Stomach (tissue), 4 donors: ENCODE data around the gene ZNF688.

ENCODE experiments used
- POLR2AphosphoS5 ChIP-seq, 3 donors: sonication (generic); formaldehyde crosslinking; IDR thresholded peaks; one replicate each; pipeline ENCODE4 v1.6.1; 2016; ENCODE audit warnings: antibody characterized with exemption in 3 of 3
- TF ChIP-seq, protein P1 (sequence below), 7 experiments: fragments of 450-650 bp in 4 of 7; fragments of 200-600 bp in 3 of 7; sonication (generic) in 3 of 7; IDR thresholded peaks; one replicate each; pipeline ENCODE4 v1.5.1; 2016 to 2019; ENCODE audit warnings: antibody characterized with exemption in 7 of 7, control low read depth in 2 of 7, mild to moderate bottlenecking in 1 of 7

DNA sequence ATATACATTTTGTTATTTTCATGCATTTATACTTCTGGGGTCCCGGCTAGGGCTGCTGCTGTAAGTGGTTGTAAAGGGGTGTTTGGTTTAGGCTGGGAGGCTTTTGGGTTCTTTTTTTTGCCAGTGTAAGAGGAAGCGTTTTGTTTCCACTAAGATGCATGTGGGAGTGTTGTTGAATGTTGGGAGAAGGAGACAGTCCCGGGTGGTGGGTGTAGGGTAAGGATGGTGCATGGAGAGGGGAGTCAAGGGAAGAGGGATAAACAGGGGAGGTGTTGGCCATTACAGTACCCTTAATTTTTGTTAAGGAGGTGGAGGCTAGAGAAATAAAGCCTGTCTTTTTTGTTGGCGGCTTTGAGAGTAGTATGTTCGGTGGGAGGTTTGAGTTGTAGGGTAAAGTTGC, 28.4 kb downstream of the ZNF688 start:
- no peak for TF ChIP-seq POLR2AphosphoS5 (IDR thresholded peaks at IDR 0.05)
- TF ChIP-seq, protein P1, sequence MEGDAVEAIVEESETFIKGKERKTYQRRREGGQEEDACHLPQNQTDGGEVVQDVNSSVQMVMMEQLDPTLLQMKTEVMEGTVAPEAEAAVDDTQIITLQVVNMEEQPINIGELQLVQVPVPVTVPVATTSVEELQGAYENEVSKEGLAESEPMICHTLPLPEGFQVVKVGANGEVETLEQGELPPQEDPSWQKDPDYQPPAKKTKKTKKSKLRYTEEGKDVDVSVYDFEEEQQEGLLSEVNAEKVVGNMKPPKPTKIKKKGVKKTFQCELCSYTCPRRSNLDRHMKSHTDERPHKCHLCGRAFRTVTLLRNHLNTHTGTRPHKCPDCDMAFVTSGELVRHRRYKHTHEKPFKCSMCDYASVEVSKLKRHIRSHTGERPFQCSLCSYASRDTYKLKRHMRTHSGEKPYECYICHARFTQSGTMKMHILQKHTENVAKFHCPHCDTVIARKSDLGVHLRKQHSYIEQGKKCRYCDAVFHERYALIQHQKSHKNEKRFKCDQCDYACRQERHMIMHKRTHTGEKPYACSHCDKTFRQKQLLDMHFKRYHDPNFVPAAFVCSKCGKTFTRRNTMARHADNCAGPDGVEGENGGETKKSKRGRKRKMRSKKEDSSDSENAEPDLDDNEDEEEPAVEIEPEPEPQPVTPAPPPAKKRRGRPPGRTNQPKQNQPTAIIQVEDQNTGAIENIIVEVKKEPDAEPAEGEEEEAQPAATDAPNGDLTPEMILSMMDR (IDR thresholded peaks at IDR 0.05), result no peak
